Mesendoderm (in vitro differentiated cells): ENCODE results near the gene MEN1.
A peak's percentile ranks its signal among the peaks of the same experiment; 100 is the strongest.

ENCODE experiments used
- DNase-seq: peaks from one replicate; pipeline ENCODE4 v3.0.0; 2013
- H2AK5ac ChIP-seq: 2 replicates; pipeline ENCODE4 v1.6.1; 2013; ENCODE audit warnings: low read length, inconsistent platforms
- H2BK120ac ChIP-seq: 2 replicates; pipeline ENCODE4 v1.6.1; 2013; ENCODE audit warnings: low read depth, mild to moderate bottlenecking, low read length, moderate library complexity, mixed read lengths
- H2BK15ac ChIP-seq: replicated peaks from 2 replicates; pipeline ENCODE4 v1.6.1; 2013; ENCODE audit warnings: low read depth, mild to moderate bottlenecking, moderate library complexity
- H2BK5ac ChIP-seq: 2 replicates; pipeline ENCODE4 v1.6.1; 2013; ENCODE audit warnings: low read length, inconsistent platforms
- H3K18ac ChIP-seq: 2 replicates; pipeline ENCODE4 v1.6.1; 2013; ENCODE audit warnings: mild to moderate bottlenecking, low read length, mixed read lengths
- H3K23ac ChIP-seq: one replicate; pipeline ENCODE4 v1.6.1; 2013; ENCODE audit warnings: low read length
- H3K27ac ChIP-seq: 2 replicates; pipeline ENCODE4 v1.5.1; 2013; ENCODE audit warnings: low read depth, mild to moderate bottlenecking, inconsistent platforms, low read length, moderate library complexity
- H3K27me3 ChIP-seq: 2 replicates; pipeline ENCODE4 v1.6.1; 2013; ENCODE audit warnings: low read length, control low read depth, mild to moderate bottlenecking, inconsistent platforms; ENCODE audit not compliant: insufficient read depth, poor library complexity
- H3K36me3 ChIP-seq: 2 replicates; pipeline ENCODE4 v1.6.1; 2013; ENCODE audit warnings: low read length, inconsistent platforms; ENCODE audit not compliant: control insufficient read depth, insufficient read depth
- H3K4ac ChIP-seq: one replicate; pipeline ENCODE4 v1.6.1; 2013; ENCODE audit warnings: low read depth, mild to moderate bottlenecking, low read length, moderate library complexity
- H3K4me1 ChIP-seq: 2 replicates; pipeline ENCODE4 v1.6.1; 2013; ENCODE audit warnings: low read depth, low read length, inconsistent platforms; ENCODE audit not compliant: control insufficient read depth
- H3K4me2 ChIP-seq: 2 replicates; pipeline ENCODE4 v1.6.1; 2013; ENCODE audit warnings: low read length
- H3K4me3 ChIP-seq: 2 replicates; pipeline ENCODE4 v1.5.1; 2013; ENCODE audit warnings: mild to moderate bottlenecking, low read length
- H3K56ac ChIP-seq: one replicate; pipeline ENCODE4 v1.6.1; 2013; ENCODE audit warnings: low read length
- H3K79me1 ChIP-seq: 2 replicates; pipeline ENCODE4 v1.6.1; 2013; ENCODE audit warnings: low read length, inconsistent platforms
- H3K79me2 ChIP-seq: 2 replicates; pipeline ENCODE4 v1.6.1; 2013; ENCODE audit warnings: mild to moderate bottlenecking, low read length; ENCODE audit not compliant: control insufficient read depth, insufficient read depth
- H3K9ac ChIP-seq: 2 replicates; pipeline ENCODE4 v1.6.1; 2013; ENCODE audit warnings: low read length, inconsistent platforms
- H4K5ac ChIP-seq: one replicate; pipeline ENCODE4 v1.6.1; 2013; ENCODE audit warnings: low read length
- H4K8ac ChIP-seq: one replicate; pipeline ENCODE4 v1.6.1; 2013; ENCODE audit warnings: low read depth, mild to moderate bottlenecking, control low read depth, low read length, moderate library complexity
- WGBS: extraction: QIAGEN DNeasy Blood & Tissue Kit; methylation state at CpG from one replicate; pipeline ENCODE4 v1.1.7; 2013; ENCODE audit warnings: low lambda C conversion rate, missing lambda C conversion rate; ENCODE audit not compliant: insufficient coverage; ENCODE audit errors: extremely low coverage; 5-methylcytosine and 5-hydroxymethylcytosine counted together

Gene MEN1

DNA sequence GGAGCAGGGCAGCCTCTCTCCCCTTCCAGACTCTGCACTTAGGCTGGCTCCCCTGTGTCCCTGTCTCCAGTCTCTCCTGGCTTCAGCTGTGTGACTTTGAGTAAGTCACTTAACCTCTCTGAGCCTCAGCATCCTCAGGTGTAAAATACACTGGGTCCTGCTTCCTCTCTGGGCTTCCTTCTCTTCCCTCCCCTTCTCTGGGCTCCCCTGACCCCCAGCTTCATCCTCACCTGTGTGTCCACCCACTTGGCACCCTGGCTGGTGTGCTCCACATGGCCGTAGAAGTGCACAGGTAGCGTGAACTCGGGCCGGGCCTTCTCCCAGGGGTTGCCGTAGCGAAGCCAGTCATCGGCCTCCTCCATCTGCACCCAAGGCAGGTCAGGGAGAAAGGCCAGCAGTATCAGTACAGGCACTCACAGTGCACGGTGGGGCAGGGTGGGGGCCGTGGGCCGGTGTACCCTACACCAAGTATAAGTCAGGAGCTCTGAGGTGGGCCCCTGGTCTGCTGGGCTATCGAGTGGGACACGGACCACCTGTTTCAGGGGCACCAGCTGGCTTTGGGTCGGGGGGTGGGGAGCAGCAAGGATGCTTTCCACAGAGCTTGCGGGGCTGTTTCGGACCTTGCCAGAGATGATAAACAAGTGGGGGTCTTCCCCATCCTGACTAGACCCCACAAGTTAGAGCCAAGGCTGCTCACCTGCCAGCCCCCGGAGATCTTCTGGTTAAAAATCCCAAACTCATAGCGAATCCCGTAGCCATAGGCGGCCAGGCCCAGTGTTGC is 52.6 kb downstream of the MEN1 start:
- Histone ChIP-seq H3K4me2 (no peak overlapping the region), H3K79me2 (no peaks in the 10 kb centered on the region), H3K18ac (no peak overlapping the region), H2BK120ac (no peak overlapping the region), H3K56ac (no peak overlapping the region), H2BK15ac (no peak overlapping the region), H2AK5ac (no peak overlapping the region), H3K4me3 (no peak overlapping the region), H3K9ac (no peak overlapping the region), H3K79me1 (no peaks in the 10 kb centered on the region), H3K27ac (no peak overlapping the region), H2BK5ac (no peak overlapping the region), H4K8ac (no peak overlapping the region), H3K27me3 (no peaks in the 10 kb centered on the region), H3K4ac (no peak overlapping the region), H3K4me1 (peaks cover 4% of the 10 kb centered on the region), H3K23ac (no peak overlapping the region), H3K36me3 (no peaks in the 10 kb centered on the region), H4K5ac (no peak overlapping the region)
- no peak for DNase-seq
- no CpG with 5 or more reads among the region's 19 CpGs for WGBS

DNA sequence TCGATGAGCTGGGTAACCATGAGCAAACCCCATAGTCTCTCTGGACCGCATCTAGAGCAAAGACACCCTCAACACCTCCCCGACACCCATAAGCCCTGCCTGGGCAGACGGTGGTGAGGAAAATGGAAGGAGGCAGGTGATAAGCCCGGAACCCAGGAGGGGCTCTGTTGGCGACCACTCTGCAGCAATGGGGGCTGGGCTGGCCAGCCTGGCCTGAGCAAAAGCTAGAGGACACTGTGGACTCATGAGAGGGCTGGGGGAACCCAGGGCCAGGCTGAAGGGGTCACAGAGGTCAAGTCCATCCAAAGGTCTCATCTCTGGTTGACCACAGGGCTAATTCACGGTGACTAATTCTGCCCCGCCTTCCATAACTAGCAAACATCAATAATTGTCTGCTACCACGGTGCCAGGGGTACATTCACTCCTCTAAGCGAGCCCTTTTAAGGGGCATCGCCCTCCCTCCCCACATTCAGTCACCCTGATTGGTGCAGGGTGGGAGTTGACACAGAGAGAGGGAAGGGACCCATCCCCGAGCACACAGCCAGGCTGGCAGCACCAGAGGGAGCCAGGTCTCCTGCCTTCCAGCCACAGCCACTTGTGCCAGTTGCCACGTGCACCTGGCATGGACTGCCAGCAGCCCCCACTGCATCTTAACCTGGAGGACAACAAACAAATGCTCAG is 54.5 kb downstream of the MEN1 start:
- Histone ChIP-seq H2AK5ac (no peak overlapping the region), H3K4me1 (peaks cover 4% of the 10 kb centered on the region), H3K4me3 (no peak overlapping the region), H3K23ac (no peak overlapping the region), H3K79me2 (no peaks in the 10 kb centered on the region), H3K4me2 (no peak overlapping the region), H2BK5ac (no peak overlapping the region), H3K27ac (no peak overlapping the region), H2BK15ac (no peak overlapping the region), H3K9ac (no peak overlapping the region), H3K18ac (no peak overlapping the region), H3K79me1 (no peaks in the 10 kb centered on the region), H3K36me3 (no peaks in the 10 kb centered on the region), H4K5ac (no peak overlapping the region), H3K56ac (no peak overlapping the region), H3K4ac (no peak overlapping the region), H3K27me3 (no peaks in the 10 kb centered on the region), H4K8ac (no peak overlapping the region), H2BK120ac (no peak overlapping the region)
- no peak for DNase-seq
- no CpG with 5 or more reads among the region's 13 CpGs for WGBS

DNA sequence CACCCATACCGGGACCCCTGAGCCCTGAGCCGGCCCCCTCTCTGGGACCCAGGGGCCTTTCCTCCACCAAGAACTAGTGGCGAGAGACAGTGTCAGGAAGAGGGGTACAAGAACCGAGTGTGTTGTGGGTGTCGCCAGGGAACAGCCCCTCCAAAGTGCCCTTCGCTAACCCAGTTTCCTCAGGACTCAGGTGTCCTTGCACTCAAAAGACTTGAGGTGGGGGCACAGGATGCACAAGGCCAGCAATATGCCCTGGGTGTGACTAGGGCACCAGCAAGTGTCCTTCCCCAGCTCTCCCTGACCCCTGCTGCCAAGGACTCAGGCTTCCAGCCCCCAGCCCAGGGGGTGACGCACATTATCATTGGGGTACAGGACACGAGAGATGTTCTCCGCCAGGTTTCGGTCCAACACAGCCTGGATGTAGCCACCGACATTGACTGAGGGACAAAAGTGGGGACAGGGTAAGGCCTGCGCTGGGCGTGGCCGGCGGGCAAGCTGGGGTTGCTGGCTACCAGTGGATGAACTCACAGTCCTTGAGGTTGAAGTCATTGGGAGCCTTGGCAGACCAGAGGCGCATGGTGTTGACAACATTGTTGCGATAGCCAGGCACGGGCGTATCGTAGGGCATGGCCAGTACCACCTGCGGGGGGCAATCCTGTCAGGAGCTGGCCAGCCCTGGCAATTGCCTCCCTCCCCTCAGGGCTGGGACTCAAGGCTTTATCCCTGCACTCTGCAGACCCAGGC is 55.3 kb downstream of the MEN1 start:
- Histone ChIP-seq H2AK5ac (no peak overlapping the region), H2BK120ac (no peak overlapping the region), H3K4me3 (no peak overlapping the region), H3K4me2 (no peak overlapping the region), H3K23ac (no peak overlapping the region), H3K18ac (no peak overlapping the region), H3K79me1 (no peaks in the 10 kb centered on the region), H3K4me1 (peaks cover 3% of the 10 kb centered on the region), H3K27me3 (no peaks in the 10 kb centered on the region), H4K8ac (no peak overlapping the region), H3K79me2 (no peaks in the 10 kb centered on the region), H2BK5ac (no peak overlapping the region), H3K27ac (no peak overlapping the region), H3K56ac (no peak overlapping the region), H2BK15ac (no peak overlapping the region), H3K4ac (no peak overlapping the region), H3K36me3 (no peaks in the 10 kb centered on the region), H3K9ac (no peak overlapping the region), H4K5ac (no peak overlapping the region)
- DNase-seq: no peak
- no CpG with 5 or more reads among the region's 21 CpGs for WGBS

DNA sequence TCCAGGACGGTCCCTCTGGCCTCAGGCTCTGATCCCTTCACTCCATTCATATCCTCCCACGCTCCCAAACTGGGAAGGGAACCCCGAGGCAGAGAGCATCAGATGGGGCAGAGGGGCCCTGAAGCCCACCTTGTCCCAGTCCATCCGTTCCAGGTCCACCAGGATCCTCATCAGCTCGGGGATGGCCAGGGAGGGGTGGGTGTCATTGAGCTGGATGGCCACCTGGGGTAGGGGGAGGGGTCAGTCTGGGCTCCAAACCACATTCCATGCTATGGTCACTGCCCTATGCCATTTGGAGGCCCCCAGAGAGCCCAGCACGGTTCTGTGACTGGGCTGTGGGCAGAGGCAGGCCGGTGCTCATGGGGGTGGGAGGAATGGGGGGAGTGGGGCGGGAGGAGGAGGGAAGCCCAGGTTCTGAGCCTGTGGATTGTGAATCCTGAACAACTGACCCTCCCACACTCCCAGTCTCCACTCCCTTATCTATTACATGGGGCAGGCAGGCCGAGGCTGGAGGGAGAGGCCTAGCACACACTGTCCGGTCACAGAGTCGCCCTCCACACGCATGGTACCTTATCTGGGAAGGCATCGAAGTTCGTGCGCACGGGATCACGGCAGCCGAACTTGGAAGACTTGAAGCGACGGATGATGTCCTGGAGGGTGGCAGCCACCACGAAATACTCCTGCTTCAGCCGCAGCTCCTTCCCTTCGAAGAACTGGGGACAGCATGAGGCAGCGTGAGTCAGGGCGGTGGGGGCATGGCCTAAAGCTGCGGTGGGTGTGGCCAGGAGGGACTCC is 56.0 kb downstream of the MEN1 start:
- Histone ChIP-seq H3K4me3 (no peak overlapping the region), H3K36me3 (no peaks in the 10 kb centered on the region), H2AK5ac (no peak overlapping the region), H4K8ac (no peak overlapping the region), H2BK120ac (no peak overlapping the region), H3K27me3 (no peaks in the 10 kb centered on the region), H3K56ac (peak overlapping the region; percentile 34), H3K27ac (no peak overlapping the region), H3K4me2 (no peak overlapping the region), H2BK15ac (no peak overlapping the region), H3K4me1 (no peaks in the 10 kb centered on the region), H3K79me2 (no peaks in the 10 kb centered on the region), H3K9ac (no peak overlapping the region), H3K4ac (no peak overlapping the region), H3K18ac (no peak overlapping the region), H2BK5ac (no peak overlapping the region), H4K5ac (no peak overlapping the region), H3K79me1 (no peaks in the 10 kb centered on the region), H3K23ac (no peak overlapping the region)
- WGBS: no CpG with 5 or more reads among the region's 26 CpGs
- no peak for DNase-seq
